GM18508 (cell line): ENCODE results near the gene ABHD12.
"Not testable (repeated sequence)": the region's sequence is repeated elsewhere in the genome, so short reads cannot be mapped to it uniquely, and the experiment has no call there.

ENCODE experiments used
- ATAC-seq: cut with Tn5 transposase; IDR thresholded peaks from one replicate; pipeline ENCODE4 v1.9.1; 2021; ENCODE audit warnings: moderate number of reproducible peaks; ENCODE audit not compliant: insufficient read depth, unreplicated experiment

The ABHD12 gene

DNA sequence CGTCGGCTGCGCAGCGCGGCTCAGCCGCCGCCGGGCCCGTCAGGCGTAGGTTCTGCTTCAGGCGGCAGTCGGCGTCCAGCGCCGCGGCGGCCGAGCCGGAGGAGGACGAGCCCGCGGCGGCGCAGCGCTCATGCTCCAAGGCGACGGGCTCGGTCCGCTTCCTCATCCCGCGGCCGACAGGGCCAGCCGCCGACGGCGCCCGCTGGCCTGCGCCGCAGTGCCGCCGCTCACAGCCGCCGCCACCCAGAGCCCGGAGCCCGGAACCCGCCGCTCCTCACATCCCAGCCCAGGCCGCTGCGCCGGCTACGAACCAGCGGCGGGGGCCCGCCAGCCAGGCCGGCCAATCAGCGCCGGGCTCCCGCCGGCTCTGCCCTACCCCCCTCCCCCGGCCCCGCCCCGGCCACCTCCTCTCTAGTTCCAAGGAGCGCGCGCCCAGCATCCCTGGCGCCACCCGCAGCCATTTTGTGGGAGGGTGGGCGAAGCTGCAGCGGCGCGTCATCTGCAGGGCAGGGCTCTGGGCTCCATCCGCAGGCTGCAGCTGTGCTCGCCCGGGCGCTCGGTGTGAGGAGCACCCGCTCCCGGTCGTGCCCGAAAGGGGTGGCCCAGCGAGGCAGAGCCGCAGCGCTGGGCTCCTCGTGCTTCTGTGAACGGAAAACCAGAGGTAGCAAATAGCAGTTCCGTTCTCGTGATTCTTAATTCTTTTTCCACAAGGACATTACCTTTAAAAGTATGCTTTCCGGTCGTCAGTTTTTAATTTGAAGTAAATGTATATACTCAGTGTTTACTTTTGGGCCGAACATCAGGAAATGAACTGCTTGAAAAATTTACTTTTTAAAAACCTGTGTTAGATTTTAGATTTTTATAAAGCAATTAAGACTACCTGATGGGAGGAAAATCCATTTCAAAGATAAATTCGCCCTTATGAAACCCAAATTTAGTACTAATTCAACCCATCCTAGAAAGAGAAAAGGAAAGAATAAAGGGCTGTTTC, at the start of gene ABHD12:
Gene ABHD12, minus strand, starts transcription at position 298 of the 991 bp plus-strand sequence. Its CDS starts 132 bp downstream, at position 166.
- ATAC-seq: peak; percentile 72

DNA sequence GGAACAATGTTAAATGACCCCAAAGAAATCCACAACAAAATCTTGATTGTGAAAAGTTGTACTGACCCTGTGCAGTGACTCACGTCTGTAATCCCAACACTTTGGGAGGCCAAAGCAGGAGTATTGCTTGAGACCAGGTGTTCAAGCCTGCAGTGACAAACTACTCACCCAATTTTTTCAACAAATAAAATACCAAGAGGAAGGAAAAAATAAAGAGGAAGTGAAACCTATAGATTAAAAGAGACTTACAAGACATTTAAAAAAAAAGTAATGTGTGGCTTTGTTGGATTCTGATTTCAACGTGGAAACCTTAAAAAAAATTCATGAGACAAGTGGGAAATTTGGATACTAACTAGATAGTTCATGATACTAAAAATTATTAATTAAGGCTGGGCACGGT, 48.7 kb upstream of the ABHD12 start:
- no peak for ATAC-seq

DNA sequence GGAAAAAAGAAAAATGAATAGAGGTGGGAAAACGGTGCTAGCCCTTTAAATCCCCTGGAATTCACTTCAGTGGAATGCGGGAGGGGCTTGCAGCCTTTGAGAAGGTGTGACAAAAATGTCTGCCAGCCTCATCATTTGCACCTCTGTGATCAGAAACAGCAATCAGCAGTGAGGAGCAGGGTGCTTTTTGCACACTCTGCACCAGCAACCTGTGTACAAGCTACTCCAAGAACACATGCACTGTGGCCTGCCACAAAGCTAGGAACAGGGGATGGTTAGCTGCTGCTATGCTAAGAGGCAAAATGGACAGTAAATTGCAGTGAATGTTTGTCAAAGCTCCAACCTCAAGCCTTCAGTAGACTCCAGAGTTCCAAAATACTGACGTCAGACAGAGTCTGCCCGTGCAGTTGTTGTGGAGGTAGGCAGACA, 46.5 kb upstream of the ABHD12 start:
- ATAC-seq: no peak

DNA sequence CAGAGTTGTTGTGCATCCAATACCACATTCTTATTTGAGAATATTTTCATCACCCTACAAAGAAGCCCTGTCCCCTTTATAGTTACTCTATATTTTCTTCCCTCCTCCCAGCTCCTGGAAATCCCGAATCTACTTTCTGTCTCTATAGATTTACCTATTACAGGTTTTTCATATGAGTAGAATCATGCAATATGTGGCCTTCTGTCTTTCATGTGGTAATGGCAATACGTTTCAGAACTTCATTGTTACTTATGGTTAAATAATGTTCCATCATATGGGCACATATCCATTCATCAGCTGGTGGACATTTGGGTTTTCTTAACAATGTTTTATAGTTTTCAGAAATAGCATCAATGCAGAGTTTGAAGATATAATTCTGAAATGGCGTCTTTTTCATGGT, 33.9 kb upstream of the ABHD12 start:
- ATAC-seq: no peak

DNA sequence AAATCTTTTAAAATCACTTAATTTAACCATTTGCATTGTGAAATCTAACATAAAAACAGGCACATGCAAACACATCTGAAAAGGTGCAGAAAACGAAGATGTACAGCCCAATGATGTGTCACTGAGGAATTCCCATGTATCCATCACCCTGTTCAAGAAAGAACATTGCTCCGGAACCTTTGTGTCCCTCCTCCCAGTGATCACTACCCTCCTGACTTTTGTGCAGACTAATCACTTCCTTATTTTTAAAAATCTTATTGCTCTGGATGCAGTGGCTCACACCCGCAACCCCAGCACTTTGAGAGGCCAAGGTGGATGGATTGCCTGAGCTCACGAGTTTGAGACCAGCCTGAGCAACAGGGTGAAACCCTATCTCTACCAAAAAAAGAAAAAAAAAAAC, 31.4 kb upstream of the ABHD12 start:
- no peak for ATAC-seq

DNA sequence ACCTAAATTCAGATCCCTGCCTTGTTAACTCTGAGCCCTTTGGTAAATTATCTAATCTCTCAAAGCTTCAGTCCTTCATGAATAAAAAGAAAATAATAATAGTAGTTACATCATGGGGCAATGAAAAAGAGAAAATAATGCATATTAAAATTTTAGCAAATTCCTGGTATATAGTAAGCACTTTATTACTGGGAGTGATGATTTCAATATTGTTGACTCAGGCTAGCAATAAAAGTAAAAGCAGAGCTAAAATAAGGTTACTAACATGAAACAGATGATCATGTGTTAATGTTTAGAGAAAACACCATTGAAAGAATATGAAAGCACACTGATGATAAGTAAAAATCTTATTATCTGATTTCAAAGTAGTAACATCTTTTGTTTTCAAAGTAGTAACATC, 30.5 kb upstream of the ABHD12 start:
- ATAC-seq: no peak

DNA sequence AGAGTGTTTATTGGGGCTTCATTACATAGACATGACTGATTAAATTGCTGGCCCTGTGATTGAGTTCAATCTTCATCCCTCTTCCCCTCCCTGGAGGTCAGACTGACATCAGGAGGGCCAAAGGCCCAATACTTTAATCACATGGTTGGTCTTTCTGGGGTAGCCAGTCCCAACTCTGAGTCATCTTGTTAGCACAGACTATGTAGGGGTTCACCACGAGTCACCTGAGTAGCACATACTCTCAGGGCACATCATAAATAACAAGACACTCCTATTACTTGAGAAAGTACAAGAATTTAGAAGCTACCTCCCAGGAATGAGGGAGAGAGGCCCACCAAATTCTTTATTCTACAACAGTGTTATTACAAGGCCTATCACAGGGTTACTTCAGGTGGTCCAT, 28.1 kb upstream of the ABHD12 start:
- no peak for ATAC-seq

DNA sequence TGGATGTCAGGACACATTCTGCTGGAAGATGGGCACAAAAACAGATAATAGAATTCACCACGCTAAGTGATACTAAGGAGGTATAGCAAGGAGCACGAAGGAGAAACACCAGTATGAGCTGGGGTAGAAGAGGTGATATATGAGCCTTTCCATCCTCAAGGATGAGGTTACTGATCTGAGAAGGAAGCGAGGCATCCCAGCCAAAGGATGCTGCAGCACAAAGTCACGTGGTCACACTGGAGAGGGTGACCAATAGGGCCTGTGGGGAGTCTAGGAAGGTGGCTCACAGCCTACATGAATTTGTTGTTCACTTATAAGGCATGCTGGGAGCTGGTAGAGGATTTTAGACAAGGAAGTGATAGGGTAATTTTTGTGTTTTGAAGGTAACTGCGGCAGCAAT, 18.3 kb upstream of the ABHD12 start:
- ATAC-seq: no peak

DNA sequence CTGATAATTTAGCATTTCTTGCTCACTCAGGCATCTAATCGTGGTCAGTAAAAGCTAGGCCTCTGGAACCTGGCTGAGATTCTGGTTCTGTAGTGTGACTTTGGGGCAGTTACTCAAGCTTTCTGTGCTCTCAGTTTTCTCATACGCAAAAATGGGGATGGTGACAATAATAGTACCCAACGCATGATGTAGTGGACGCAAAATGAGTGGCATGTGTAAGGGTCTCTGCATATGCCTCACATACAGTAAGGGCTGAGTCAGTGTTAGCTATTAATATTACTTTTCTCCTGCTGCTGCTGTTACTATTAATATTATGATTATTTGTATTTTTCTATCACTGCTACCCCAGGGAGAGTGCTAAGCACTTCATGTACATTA, 17.5 kb upstream of the ABHD12 start:
- ATAC-seq: no peak

DNA sequence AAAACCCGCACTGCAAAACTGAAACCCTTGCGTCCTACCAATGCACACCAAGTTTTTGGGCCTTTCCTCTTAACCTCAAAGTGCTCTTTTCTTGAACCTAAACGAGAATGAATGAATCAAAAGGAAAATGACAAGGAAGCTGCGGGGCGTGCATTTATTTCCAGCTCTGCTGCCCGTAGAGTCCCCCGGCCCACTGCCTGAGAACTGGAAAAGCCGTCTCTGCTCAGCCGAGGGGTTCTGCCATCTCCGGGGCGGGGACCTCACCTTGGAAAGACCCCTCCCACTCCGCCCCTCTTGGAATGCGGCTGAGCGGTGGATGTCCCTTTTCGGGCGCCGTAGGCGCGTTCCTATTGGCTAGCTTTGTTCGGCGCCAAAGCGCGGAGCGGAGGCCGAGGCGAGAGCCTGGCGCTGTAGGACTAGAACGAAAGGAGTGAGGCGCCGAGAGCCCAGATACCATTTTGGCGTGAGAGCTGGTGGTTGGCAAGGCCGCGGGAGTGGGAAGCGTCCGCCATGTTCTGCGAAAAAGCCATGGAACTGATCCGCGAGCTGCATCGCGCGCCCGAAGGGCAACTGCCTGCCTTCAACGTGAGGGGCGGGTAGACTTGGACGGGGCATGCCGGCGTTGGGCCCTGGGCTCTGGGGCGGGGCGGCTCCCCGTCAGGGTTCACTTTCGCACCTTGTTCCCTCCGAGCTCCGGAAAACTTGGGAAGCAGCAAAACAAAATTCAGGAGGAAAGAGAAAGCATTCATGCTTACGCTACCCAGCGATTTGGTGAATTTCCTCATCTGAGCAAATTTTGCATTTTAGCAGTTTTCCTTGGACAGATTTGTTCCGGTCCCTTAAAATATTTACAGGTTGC, 16.9 kb upstream of the ABHD12 start, which contains the start of gene GINS1:
Gene GINS1, plus strand, starts transcription at position 363 of the 859 bp plus-strand sequence. Its CDS starts 148 bp downstream, at position 511.
- ATAC-seq: peak; percentile 75

DNA sequence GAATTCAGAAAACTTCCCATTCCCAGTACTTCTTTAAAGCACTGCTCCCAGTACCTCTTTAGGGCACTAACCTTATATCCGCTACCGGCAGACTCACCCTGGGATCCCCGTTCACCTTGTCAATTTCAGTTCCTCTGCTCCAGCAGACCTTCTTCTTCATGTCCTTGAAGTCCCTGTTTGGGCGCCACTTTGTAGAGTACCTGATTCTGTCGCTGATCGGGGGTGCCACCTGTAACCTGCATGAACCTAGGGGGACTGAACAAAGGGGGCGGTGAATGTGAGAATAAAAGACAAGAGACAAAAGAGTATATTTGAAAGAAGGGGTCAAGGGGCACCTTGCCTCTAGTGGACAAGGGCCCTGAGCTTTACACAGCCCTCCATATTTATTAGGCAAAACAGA, 11.9 kb upstream of the ABHD12 start:
- no peak for ATAC-seq

DNA sequence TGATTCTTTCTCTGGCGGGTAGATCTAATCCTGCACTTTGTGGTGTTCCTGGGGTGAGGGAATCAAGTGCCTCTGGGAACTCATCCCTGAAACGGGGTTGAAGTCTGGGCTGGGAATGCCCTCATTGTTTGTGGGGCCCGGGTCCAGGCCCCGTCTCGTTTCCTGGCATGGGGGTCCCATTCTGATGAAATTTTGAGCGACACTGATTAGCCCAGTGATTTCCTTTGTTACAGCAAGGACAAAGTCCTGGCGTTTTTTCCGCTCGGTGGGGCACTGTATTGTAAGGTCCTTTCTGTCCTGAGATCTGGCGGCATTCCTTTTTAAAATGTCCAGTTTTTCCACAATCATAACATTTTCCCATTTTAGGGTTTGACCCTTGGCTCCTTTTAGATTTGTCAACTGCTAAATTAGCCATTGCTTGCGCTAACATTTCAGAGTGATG, 9.7 kb upstream of the ABHD12 start:
- ATAC-seq: not testable (repeated sequence)

DNA sequence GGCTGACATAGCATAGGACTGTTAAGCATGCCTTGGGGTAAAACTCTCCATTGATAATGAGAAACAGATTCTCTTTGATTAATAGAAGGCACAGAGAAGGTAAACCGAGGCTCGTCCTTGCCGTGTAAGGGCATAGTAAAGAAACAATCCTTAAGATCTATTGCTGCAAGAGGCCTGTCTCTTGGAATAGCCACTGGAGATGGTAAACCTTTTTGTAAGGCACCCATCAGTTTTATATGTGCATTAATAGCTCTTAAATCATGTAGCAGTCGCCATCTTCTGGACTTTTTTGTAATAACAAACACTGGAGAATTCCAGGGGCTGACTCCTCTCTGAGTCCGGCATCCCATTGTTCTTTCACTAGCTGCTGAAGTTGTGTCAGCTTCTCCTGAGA, 8.4 kb upstream of the ABHD12 start:
- no peak for ATAC-seq

DNA sequence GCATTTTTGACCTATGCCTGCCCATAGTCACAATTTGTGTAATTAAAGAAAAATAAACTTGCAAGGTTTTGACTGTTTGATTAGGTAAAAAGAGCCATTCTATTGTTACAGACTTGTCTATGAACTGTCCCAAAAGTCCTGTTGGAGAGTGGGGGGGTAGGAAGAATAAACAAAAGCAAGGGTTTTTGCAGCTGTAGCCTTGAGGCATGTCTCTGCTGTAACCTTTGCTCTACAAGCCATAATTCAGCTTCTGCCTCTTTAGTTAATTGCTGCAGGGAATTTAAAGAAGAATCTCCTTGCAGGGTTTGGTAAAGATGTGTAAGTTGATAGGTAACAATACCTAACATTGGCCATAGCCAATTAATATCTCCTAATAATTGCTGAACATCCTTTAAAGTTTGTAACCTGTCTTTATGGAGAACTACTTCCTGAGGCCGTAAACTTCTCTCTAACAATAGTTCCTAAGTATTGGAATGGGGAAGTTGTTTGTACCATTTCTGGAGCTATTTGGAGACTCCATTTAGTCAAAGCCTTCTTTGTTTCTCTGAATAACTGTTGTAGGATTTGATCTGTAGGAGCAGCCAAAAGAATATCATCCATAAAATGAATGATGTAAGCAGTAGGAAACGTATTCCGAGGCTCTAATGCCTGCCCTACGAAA, 7.9 kb upstream of the ABHD12 start:
- no peak for ATAC-seq

DNA sequence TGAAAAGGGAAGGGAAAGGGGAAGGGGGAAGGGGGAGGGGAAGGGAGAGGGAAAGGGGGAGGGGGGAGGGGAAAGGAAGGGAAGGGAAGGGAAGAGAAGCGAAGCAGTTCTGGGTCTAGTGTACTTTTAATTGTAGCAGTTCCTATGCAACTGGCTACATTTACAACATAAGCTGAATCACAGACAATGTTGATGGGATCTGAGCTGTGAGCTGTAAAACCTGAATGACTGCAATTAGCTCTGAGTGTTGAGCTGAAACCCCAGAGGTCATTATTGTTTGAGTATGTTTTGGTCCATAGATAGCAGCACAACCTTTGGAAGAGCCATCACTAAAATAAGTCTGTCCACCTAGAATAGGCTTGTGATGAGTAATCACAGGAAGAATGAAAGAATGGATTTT, 7.2 kb upstream of the ABHD12 start:
- ATAC-seq: no peak

DNA sequence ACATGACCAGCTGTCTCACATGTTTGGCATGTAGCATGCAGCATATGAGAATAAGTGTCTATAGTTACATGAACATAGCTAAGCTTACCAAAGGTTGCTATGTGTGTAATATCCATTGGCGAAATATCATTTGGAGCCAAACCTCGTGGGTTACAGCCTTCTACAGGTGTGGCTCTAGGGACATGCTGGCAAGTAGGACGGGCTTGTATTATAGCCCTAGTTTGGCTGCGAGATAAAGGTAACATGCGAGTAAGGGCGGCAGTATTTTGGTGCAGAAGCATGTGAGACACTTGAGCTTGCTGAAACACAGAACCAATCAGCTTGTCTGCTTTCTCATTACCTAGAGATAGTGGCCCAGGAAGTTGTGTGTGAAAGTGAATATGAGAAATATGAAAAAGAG, 6.5 kb upstream of the ABHD12 start:
- no peak for ATAC-seq

DNA sequence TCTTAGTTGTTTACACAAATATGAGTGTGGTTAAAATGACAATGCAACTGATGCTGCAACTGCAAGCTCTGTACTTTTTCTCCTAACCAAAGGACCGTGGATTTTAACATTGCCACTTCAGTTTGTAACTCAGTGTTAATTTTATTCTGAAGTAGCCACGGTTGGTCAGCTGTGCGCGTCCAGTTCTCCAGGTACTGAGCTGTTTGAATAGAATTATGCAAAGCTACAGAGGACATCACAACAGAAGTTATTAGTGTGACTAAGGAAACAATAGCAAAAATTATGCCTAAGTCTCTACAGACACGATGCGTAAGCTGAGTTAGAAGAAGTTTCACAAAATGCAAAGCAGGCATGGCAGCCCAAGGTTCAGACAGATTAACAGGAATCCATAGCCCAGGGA, 4.4 kb upstream of the ABHD12 start:
- no peak for ATAC-seq

DNA sequence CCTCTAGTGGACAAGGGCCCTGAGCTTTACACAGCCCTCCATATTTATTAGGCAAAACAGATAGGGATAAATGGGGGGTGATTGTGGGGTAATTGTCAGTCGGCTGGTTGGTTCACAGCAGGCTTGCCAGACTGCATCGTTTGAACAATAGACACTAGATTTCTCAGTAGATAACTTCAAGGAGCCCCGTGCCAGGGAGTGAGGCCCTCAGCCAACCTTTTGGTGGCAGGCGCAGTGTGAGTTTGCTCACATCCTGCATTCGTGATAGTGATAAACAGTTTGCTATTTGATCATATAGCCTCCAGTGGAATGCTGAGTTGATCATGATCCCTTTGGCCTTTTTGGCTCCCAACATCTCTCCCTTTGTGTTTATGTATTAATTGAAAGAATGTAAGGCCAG, 3.6 kb upstream of the ABHD12 start:
- no peak for ATAC-seq

DNA sequence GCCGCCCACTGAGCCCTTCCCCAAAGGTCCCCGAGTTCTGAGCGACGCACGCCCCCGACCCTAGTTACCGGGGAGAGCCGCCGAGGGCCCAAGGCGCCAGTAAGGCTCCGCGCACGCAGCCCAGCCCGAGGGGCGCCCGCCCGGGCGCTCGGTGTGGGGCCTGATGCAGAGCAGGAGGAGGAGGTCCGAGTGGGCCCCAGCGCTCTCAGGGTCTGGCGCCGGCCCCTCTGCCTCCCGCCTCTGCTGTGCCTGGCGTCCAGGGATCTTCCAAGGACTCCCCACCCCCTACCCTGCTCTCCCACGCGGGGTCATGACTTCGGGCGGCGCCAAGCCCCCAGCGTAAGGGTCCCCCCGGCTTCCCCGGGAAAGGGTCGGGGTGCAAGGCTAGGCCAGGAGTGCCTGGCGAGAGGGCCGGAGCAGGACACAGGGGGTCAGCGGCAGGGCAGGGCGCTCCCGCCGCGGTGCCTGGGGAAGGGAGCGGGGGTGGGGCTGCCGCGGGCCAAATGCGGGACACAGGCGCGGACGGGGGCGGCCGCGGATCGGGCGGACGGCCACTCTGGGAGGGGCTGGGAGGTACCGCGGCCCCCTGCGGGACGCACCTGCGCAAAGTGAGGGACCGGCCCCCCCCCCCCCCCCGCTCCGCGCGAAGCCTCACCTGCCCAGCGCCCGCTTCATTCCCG, 637 bp downstream of the ABHD12 start:
- peak; percentile 11 for ATAC-seq

DNA sequence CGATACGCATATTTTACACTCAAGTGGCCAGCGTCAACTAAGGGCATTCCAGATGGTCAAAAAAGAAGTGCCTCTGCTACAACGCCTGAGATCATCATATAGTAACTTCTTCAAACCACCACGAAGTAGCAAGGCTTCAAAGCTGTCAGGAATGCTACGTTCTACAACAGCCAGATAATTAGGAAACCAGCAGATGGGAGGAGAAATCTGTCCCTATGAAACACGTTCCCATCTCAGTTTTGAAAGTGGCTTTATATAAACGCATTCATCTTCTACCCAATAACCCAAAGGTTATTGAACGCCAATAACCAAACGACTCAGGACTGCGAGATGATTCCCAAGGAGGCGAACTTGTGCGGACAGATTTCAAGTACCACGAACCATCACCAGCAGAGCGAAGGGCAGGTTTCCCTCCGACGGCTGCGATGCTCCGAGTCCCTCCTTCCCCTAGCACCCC, 1.2 kb downstream of the ABHD12 start:
- no peak for ATAC-seq
